ENCODE data around the gene BPIFA3. TPM values are rescaled to one million over a fixed set of nuclear protein-coding genes. Genes with fewer than 3 reads are reported as not detected.

Gene BPIFA3
- total RNA-seq, 4 donors from 2014 or later: not detected

DNA sequence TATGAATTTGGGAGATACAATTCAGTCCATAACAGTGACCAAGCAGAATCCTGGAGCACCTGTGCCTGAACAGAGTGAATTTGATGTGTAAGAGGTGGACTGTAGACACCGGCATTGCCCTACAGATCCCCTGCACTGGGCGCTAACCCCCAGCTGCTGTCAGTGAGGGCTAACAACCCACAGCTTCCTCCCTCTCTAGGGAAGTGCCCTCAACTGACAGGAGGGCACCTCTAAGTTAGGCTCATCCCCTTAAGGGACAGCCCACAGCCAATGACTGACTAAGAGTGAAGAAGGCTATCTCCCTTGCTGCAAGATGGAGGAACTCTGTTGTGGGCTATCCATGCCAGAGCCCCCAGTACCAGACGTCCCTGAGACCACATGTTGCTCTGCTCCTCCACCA is 50.5 kb downstream of the BPIFA3 start:
- H3K4me3 ChIP-seq (ENCODE audit: low read depth, poor library complexity, severe bottlenecking): no peak overlapping the region
- intact Hi-C loops (cut with DNase I; ENCODE audit: low total_unique reads): no loop called here
- 39 to 57% methylated on average over 3 of the region's 3 CpGs for WGBS, 2 donors
- TF ChIP-seq POLR2A (IDR thresholded peaks at IDR 0.05): no peak
- TF ChIP-seq, protein P1, sequence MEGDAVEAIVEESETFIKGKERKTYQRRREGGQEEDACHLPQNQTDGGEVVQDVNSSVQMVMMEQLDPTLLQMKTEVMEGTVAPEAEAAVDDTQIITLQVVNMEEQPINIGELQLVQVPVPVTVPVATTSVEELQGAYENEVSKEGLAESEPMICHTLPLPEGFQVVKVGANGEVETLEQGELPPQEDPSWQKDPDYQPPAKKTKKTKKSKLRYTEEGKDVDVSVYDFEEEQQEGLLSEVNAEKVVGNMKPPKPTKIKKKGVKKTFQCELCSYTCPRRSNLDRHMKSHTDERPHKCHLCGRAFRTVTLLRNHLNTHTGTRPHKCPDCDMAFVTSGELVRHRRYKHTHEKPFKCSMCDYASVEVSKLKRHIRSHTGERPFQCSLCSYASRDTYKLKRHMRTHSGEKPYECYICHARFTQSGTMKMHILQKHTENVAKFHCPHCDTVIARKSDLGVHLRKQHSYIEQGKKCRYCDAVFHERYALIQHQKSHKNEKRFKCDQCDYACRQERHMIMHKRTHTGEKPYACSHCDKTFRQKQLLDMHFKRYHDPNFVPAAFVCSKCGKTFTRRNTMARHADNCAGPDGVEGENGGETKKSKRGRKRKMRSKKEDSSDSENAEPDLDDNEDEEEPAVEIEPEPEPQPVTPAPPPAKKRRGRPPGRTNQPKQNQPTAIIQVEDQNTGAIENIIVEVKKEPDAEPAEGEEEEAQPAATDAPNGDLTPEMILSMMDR (IDR thresholded peaks at IDR 0.05): no peak
- no peak for DNase-seq (ENCODE audit: low spot score in 2 of 2)

GRCh38 chr20:33272155-33272873 is 55.2 kb downstream of the BPIFA3 start:
- H3K4me3 ChIP-seq (ENCODE audit: low read depth, poor library complexity, severe bottlenecking): no peak overlapping the region
- intact Hi-C loops (cut with DNase I; ENCODE audit: low total_unique reads): no loop called here
- WGBS, 2 donors: 85 to 93% methylated on average over 10 of the region's 10 CpGs
- no peak for DNase-seq (ENCODE audit: low spot score in 2 of 2)
- no peak for TF ChIP-seq POLR2A (IDR thresholded peaks at IDR 0.05)
- TF ChIP-seq, protein P1 (IDR thresholded peaks at IDR 0.05): no peak

DNA sequence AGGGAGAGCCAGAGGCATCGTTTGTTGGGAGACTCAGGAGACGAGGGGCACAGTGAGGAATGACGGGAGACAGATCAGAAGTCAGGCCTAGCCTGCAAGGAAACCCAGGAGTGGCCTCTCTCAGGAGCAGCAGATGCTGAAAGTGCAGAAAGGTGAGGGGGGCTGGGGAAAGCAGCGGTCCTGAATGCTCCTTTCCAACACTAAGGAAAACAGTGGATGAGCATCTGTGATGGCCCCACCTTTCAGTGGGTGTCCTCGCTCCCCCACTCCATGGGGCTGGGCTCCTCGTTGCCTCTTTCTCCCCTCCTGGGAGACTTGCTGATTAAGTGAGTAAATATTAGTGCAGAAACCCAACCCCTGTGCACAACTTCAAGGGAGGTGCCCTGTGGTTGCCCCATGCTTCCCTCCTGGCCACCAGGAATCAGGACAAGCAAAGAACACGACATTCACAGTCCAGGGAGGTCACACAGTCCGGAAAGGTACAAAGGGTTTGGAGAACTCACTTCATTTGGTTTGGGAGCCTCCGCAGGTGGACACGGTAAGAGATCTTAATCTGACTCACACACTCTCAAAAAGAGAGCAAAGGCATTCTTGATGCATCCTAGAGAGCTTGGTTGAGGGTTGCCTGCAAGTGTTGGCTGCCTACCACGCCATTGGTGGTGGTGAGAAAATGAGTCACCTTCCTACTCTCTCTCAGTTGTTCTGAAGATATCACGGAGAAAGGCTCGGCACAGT is 56.1 kb downstream of the BPIFA3 start:
- no peak for DNase-seq (ENCODE audit: low spot score in 2 of 2)
- no peak for TF ChIP-seq POLR2A (IDR thresholded peaks at IDR 0.05)
- intact Hi-C loops (cut with DNase I; ENCODE audit: low total_unique reads): no loop called here
- 62 to 65% methylated on average over 13 of the region's 13 CpGs for WGBS, 2 donors
- no peak overlapping the region for H3K4me3 ChIP-seq (ENCODE audit: low read depth, poor library complexity, severe bottlenecking)

GRCh38 chr20:33275215-33275614 is 58.1 kb downstream of the BPIFA3 start:
- intact Hi-C loops (cut with DNase I; ENCODE audit: low total_unique reads): no loop called here
- 68 to 72% methylated on average over 8 of the region's 8 CpGs for WGBS, 2 donors
- no peak for TF ChIP-seq POLR2A (IDR thresholded peaks at IDR 0.05)
- TF ChIP-seq, protein P1 (IDR thresholded peaks at IDR 0.05): no peak
- no peak overlapping the region for H3K4me3 ChIP-seq (ENCODE audit: low read depth, poor library complexity, severe bottlenecking)
- no peak for DNase-seq (ENCODE audit: low spot score in 2 of 2)

DNA sequence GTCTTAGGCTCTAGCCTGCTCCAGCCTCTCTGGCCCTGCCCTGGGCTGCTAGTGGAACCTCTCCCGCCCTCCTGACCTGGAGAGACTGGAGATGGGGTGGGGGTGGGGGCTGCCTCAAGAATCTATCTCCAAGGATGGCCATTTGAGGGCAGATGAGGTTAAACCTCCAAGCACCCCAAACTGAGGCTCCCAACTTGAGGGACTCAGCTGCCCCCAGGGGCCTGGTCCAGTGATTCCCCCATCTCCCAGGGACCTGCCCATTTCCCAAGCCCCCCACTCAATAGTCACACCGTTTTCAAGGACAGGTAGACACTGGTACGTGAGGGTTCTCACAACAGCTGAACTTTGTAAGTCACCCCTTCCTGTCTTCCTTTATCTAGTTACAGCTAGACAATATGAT is 58.7 kb downstream of the BPIFA3 start:
- no peak overlapping the region for H3K4me3 ChIP-seq (ENCODE audit: low read depth, poor library complexity, severe bottlenecking)
- peak in 1 of 2 donors; percentile 82 for DNase-seq (ENCODE audit: low spot score in 2 of 2)
- intact Hi-C loops (cut with DNase I; ENCODE audit: low total_unique reads): no loop called here
- TF ChIP-seq, protein P1 (IDR thresholded peaks at IDR 0.05): no peak
- TF ChIP-seq POLR2A (IDR thresholded peaks at IDR 0.05): no peak
- WGBS, 2 donors: 68 to 71% methylated on average over 3 of the region's 3 CpGs

DNA sequence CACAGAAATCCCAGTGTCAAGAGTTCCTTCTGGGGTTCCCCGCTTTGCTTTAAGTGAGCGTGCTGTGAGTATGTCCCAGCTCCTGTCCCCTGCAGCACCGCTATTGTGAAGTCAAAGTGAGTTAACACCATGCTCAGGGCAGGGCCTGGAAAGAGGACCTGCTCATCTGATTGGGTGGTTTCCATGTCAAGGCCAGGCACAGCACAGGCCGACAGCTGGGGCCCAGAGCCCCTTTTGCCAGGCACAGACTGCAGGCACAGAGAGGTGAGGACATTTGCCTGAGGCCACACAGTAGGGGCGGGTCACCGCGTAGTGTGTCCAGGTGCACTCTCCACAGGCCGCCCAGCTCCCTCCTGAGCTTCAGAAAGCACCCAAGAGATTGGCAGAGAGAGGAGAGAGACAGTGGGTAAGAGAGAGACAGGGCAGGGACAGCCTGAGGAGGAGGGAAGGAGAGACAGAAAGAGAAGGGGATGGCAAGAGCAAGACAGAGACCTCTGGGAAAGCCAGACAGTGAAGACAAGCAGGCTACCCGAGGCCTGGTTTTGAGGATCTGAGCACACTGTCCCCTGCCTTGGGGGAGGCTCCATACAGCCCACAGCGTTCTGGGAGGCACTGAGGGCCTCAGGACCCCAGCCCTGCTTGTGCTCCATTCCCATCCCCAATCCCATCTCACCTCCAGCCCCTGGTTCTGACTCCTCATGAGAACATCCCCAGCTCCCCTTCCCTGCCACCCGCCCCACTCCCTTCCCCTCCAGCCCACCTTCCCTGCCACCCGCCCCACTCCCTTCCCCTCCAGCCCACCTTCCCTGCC is 59.4 kb downstream of the BPIFA3 start:
- DNase-seq (ENCODE audit: low spot score in 2 of 2): peak in 1 of 2 donors; percentile 71
- 64 to 74% methylated on average over 10 to 11 of the region's 12 CpGs for WGBS, 2 donors
- intact Hi-C loops (cut with DNase I; ENCODE audit: low total_unique reads): no loop called here
- H3K4me3 ChIP-seq (ENCODE audit: low read depth, poor library complexity, severe bottlenecking): no peak overlapping the region
- TF ChIP-seq, protein P1 (IDR thresholded peaks at IDR 0.05): no peak
- no peak for TF ChIP-seq POLR2A (IDR thresholded peaks at IDR 0.05)

Data from lower leg skin (tissue), 4 donors.